GM12878 (cell line): ENCODE data around the gene TPCN2. TPM values are rescaled to one million over a fixed set of nuclear protein-coding genes. Genes with fewer than 3 reads are reported as not detected.
A peak's percentile ranks its signal among the peaks of the same experiment; 100 is the strongest.

Experiments used
- CBX5 ChIP-seq: sonication (generic); IDR thresholded peaks from 2 replicates; pipeline ENCODE4 v1.6.1; 2016; ENCODE audit warnings: low read depth, moderate library complexity, mild to moderate bottlenecking, inconsistent platforms
- MTA3 ChIP-seq: IDR thresholded peaks from 2 replicates; pipeline ENCODE4 v1.6.1; 2012; ENCODE audit warnings: low read length, inconsistent platforms, borderline replicate concordance
- MXI1 ChIP-seq: fragments of 150-350 bp; IDR thresholded peaks from 2 replicates; pipeline ENCODE4 v1.6.1; 2011; ENCODE audit warnings: low read depth, mild to moderate bottlenecking, inconsistent platforms, low read length, improper control_type of control experiment
- PAX5 ChIP-seq: IDR thresholded peaks from 2 replicates; pipeline ENCODE4 v1.6.1; 2011; ENCODE audit warnings: low read depth, low read length, borderline replicate concordance
- PML ChIP-seq: IDR thresholded peaks from 2 replicates; pipeline ENCODE4 v1.6.1; 2012; ENCODE audit warnings: low read length, inconsistent platforms
- POLR2A ChIP-seq: IDR thresholded peaks from 2 replicates; pipeline ENCODE4 v1.6.1; 2011; ENCODE audit warnings: low read depth, mild to moderate bottlenecking, low read length
- RAD21 ChIP-seq: IDR thresholded peaks from 2 replicates; pipeline ENCODE4 v1.6.1; 2011; ENCODE audit warnings: mild to moderate bottlenecking, low read depth, low read length, moderate library complexity; ENCODE audit not compliant: insufficient read depth
- RUNX3 ChIP-seq: IDR thresholded peaks from 2 replicates; pipeline ENCODE4 v1.6.1; 2012; ENCODE audit warnings: low read length, inconsistent platforms
- SIX5 ChIP-seq: IDR thresholded peaks from 2 replicates; pipeline ENCODE4 v1.6.1; 2011; ENCODE audit warnings: mild to moderate bottlenecking, low read depth, low read length, moderate library complexity; ENCODE audit not compliant: severe bottlenecking
- TBL1XR1 ChIP-seq: IDR thresholded peaks from 2 replicates; pipeline ENCODE4 v1.6.1; 2012; ENCODE audit warnings: low read depth, low read length, improper control_type of control experiment
- ZNF217 ChIP-seq: fragments of 450-650 bp; IDR thresholded peaks from 2 replicates; pipeline ENCODE4 v1.6.1; 2017; ENCODE audit warnings: antibody characterized with exemption, mild to moderate bottlenecking
- ZNF384 ChIP-seq: IDR thresholded peaks from 2 replicates; pipeline ENCODE4 v1.6.1; 2012; ENCODE audit warnings: low read depth, mild to moderate bottlenecking, low read length, improper control_type of control experiment, borderline replicate concordance
- polyA plus RNA-seq, 11 experiments: library from polyadenylated mRNA; depleted of rRNA in 4 of 11; unstranded in 6 of 11; stranded (reverse) in 5 of 11; fragments of >200 nt; fragmentation: Nextera tagmentation in 4 of 11; fragmentation: Illumina TruSeq in 1 of 11; extraction: Ambion mirVana in 4 of 11; extraction: Trizol in 1 of 11; gene quantifications; 1 replicate in 1 of 11; 2 replicates in 10 of 11; pipeline versions ENCODE4 v1.2.1 to v1.2.3, GENCODE V29; 2011 to 2016; ENCODE audit warnings: inconsistent platforms in 2 of 11, missing spikeins in 2 of 11, low read depth in 1 of 11
- total RNA-seq, 4 experiments: library from RNA; depleted of rRNA in 3 of 4; stranded (reverse); fragments of >200 nt in 3 of 4; fragmentation: Illumina TruSeq in 1 of 4; extraction: Trizol in 1 of 4; gene quantifications; 2 replicates each; pipeline versions ENCODE4 v1.2.1 to v1.2.3, GENCODE V29; 2013 to 2021
- TF ChIP-seq, protein P1 (sequence below): fragments of 450-650 bp; IDR thresholded peaks from 2 replicates; pipeline ENCODE4 v1.6.1; 2017; ENCODE audit warnings: mild to moderate bottlenecking
- TF ChIP-seq, protein P2 (sequence below): IDR thresholded peaks from 2 replicates; pipeline ENCODE4 v1.6.1; 2012; ENCODE audit warnings: mild to moderate bottlenecking, low read depth, low read length
- TF ChIP-seq, protein P3 (sequence below): fragments of 450-650 bp; IDR thresholded peaks from 2 replicates; pipeline ENCODE4 v1.6.1; 2017; ENCODE audit warnings: borderline replicate concordance
- TF ChIP-seq, protein P4 (sequence below): fragments of 450-650 bp; formaldehyde crosslinking; IDR thresholded peaks from 2 replicates; pipeline ENCODE4 v1.4.0; 2020; ENCODE audit warnings: mild to moderate bottlenecking, moderate library complexity
- TF ChIP-seq, protein P5 (sequence below): fragments of 450-650 bp; IDR thresholded peaks from 2 replicates; pipeline ENCODE4 v1.6.1; 2017; ENCODE audit warnings: antibody characterized with exemption, mild to moderate bottlenecking, moderate library complexity

Gene TPCN2
- total and polyA plus RNA-seq, 10 of the 15 experiments (the other 5 are each of a cell fraction or from before 2014, with no cell fraction given), result 1.7 to 18.4 (median 8.4) TPM

DNA sequence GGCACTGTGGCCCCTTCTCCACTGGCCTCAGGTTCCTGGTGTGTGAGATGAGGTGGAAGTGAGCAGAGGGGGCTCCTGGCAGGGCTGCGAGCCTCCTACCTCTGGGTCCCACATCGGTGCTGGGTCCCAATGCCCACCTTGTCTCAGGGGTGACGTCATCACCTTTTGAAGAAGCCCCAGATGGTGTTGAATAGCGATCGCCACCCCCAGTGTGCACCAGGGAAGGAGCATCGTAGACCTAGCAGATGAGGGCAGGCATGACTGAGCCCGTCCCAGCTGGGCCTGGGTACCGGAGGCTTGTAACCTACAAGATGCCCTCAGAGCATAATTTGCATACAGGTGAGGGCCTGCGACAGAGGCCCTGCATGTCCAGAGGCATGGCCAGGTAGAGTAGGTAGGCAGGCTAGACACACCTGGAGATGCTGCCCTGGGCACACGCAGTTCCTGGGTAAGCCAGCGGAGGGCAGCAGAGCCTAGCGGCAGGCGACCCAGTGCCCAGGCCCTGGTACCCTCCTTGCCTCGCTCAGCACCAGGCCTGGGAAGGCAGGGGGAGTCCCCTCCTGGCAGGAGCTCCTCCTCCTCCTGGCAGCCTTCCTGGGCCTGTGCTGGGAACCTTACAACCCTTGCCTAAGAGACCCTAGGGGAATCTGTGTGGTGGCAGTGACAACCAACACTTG lies 52.5 kb downstream of the TPCN2 start (continued):
- TF ChIP-seq, protein P1, sequence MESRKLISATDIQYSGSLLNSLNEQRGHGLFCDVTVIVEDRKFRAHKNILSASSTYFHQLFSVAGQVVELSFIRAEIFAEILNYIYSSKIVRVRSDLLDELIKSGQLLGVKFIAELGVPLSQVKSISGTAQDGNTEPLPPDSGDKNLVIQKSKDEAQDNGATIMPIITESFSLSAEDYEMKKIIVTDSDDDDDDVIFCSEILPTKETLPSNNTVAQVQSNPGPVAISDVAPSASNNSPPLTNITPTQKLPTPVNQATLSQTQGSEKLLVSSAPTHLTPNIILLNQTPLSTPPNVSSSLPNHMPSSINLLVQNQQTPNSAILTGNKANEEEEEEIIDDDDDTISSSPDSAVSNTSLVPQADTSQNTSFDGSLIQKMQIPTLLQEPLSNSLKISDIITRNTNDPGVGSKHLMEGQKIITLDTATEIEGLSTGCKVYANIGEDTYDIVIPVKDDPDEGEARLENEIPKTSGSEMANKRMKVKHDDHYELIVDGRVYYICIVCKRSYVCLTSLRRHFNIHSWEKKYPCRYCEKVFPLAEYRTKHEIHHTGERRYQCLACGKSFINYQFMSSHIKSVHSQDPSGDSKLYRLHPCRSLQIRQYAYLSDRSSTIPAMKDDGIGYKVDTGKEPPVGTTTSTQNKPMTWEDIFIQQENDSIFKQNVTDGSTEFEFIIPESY, result no peak
- TF ChIP-seq ZNF384 (no peak), MXI1 (no peak), RUNX3 (no peak), PML (no peak), MTA3 (no peak), POLR2A (no peak), CBX5 (no peak), RAD21 (peak; percentile 98), TBL1XR1 (no peak), SIX5 (no peak), PAX5 (peak; percentile 34; the same call in 1 of the 2 replicates), ZNF217 (no peak)
- TF ChIP-seq, protein P2, sequence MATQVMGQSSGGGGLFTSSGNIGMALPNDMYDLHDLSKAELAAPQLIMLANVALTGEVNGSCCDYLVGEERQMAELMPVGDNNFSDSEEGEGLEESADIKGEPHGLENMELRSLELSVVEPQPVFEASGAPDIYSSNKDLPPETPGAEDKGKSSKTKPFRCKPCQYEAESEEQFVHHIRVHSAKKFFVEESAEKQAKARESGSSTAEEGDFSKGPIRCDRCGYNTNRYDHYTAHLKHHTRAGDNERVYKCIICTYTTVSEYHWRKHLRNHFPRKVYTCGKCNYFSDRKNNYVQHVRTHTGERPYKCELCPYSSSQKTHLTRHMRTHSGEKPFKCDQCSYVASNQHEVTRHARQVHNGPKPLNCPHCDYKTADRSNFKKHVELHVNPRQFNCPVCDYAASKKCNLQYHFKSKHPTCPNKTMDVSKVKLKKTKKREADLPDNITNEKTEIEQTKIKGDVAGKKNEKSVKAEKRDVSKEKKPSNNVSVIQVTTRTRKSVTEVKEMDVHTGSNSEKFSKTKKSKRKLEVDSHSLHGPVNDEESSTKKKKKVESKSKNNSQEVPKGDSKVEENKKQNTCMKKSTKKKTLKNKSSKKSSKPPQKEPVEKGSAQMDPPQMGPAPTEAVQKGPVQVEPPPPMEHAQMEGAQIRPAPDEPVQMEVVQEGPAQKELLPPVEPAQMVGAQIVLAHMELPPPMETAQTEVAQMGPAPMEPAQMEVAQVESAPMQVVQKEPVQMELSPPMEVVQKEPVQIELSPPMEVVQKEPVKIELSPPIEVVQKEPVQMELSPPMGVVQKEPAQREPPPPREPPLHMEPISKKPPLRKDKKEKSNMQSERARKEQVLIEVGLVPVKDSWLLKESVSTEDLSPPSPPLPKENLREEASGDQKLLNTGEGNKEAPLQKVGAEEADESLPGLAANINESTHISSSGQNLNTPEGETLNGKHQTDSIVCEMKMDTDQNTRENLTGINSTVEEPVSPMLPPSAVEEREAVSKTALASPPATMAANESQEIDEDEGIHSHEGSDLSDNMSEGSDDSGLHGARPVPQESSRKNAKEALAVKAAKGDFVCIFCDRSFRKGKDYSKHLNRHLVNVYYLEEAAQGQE, result no peak
- TF ChIP-seq, protein P3, sequence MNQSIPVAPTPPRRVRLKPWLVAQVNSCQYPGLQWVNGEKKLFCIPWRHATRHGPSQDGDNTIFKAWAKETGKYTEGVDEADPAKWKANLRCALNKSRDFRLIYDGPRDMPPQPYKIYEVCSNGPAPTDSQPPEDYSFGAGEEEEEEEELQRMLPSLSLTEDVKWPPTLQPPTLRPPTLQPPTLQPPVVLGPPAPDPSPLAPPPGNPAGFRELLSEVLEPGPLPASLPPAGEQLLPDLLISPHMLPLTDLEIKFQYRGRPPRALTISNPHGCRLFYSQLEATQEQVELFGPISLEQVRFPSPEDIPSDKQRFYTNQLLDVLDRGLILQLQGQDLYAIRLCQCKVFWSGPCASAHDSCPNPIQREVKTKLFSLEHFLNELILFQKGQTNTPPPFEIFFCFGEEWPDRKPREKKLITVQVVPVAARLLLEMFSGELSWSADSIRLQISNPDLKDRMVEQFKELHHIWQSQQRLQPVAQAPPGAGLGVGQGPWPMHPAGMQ, result no peak
- TF ChIP-seq, protein P4, sequence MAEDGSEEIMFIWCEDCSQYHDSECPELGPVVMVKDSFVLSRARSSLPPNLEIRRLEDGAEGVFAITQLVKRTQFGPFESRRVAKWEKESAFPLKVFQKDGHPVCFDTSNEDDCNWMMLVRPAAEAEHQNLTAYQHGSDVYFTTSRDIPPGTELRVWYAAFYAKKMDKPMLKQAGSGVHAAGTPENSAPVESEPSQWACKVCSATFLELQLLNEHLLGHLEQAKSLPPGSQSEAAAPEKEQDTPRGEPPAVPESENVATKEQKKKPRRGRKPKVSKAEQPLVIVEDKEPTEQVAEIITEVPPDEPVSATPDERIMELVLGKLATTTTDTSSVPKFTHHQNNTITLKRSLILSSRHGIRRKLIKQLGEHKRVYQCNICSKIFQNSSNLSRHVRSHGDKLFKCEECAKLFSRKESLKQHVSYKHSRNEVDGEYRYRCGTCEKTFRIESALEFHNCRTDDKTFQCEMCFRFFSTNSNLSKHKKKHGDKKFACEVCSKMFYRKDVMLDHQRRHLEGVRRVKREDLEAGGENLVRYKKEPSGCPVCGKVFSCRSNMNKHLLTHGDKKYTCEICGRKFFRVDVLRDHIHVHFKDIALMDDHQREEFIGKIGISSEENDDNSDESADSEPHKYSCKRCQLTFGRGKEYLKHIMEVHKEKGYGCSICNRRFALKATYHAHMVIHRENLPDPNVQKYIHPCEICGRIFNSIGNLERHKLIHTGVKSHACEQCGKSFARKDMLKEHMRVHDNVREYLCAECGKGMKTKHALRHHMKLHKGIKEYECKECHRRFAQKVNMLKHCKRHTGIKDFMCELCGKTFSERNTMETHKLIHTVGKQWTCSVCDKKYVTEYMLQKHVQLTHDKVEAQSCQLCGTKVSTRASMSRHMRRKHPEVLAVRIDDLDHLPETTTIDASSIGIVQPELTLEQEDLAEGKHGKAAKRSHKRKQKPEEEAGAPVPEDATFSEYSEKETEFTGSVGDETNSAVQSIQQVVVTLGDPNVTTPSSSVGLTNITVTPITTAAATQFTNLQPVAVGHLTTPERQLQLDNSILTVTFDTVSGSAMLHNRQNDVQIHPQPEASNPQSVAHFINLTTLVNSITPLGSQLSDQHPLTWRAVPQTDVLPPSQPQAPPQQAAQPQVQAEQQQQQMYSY (CRISPR knock-in tag), result no peak
- TF ChIP-seq, protein P5, sequence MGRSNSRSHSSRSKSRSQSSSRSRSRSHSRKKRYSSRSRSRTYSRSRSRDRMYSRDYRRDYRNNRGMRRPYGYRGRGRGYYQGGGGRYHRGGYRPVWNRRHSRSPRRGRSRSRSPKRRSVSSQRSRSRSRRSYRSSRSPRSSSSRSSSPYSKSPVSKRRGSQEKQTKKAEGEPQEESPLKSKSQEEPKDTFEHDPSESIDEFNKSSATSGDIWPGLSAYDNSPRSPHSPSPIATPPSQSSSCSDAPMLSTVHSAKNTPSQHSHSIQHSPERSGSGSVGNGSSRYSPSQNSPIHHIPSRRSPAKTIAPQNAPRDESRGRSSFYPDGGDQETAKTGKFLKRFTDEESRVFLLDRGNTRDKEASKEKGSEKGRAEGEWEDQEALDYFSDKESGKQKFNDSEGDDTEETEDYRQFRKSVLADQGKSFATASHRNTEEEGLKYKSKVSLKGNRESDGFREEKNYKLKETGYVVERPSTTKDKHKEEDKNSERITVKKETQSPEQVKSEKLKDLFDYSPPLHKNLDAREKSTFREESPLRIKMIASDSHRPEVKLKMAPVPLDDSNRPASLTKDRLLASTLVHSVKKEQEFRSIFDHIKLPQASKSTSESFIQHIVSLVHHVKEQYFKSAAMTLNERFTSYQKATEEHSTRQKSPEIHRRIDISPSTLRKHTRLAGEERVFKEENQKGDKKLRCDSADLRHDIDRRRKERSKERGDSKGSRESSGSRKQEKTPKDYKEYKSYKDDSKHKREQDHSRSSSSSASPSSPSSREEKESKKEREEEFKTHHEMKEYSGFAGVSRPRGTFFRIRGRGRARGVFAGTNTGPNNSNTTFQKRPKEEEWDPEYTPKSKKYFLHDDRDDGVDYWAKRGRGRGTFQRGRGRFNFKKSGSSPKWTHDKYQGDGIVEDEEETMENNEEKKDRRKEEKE, result no peak
